Activated naive CD8-positive, alpha-beta T cell treated with anti-CD3 and anti-CD28 coated beads, Interleukin-2, amount 10 ng/mL, durations not matched to agents 7 days and 5 days (primary cell): ENCODE measurements around the gene CRYBA4. TPM values are rescaled to one million over a fixed set of nuclear protein-coding genes. Genes with fewer than 3 reads are reported as not detected.

Experiments used
- ATAC-seq: fragments of 150-1000 bp; cut with Tn5 transposase; one replicate; pipeline ENCODE4 v1.10.0; 2021; ENCODE audit warnings: low read depth, moderate library complexity
- POLR2A ChIA-PET: fragments of 350-600 bp; sonication (Branson Sonifier 250); formaldehyde crosslinking; loops from one replicate; lab custom pipeline; 2021; ENCODE audit warnings: antibody characterized with exemption; lab: Charles Lee
- DNase-seq: peaks from one replicate; pipeline ENCODE4 v3.0.0; 2021
- H3K27ac Mint-ChIP-seq: one replicate; pipeline ENCODE4 v1.8.0; 2022; ENCODE audit warnings: mild to moderate bottlenecking, mixed read lengths
- H3K27me3 Mint-ChIP-seq: one replicate; pipeline ENCODE4 v1.8.0; 2022; ENCODE audit warnings: mild to moderate bottlenecking, moderate library complexity, mixed read lengths
- H3K36me3 Mint-ChIP-seq: one replicate; pipeline ENCODE4 v1.8.0; 2021; ENCODE audit warnings: mild to moderate bottlenecking, mixed read lengths
- H3K4me1 Mint-ChIP-seq: one replicate; pipeline ENCODE4 v1.8.0; 2021; ENCODE audit warnings: mixed read lengths
- H3K4me3 Mint-ChIP-seq: one replicate; pipeline ENCODE4 v1.8.0; 2022; ENCODE audit warnings: mild to moderate bottlenecking, moderate library complexity, mixed read lengths
- H3K9me3 Mint-ChIP-seq: one replicate; pipeline ENCODE4 v1.8.0; 2021; ENCODE audit warnings: mixed read lengths
- total RNA-seq, 2 experiments: library from RNA; stranded (reverse); gene quantifications; one replicate each; pipeline ENCODE4 v1.2.3, GENCODE V29; 2021

CRYBA4 gene
- total RNA-seq, 2 experiments from 2014 or later = not detected

- ATAC-seq (no peak), DNase-seq (no peak)
- Mint-ChIP-seq H3K27me3 (no peaks in the 10 kb centered on the region), H3K27ac (peak overlapping the region; percentile 96), H3K36me3 (no peaks in the 10 kb centered on the region), H3K9me3 (no peaks in the 10 kb centered on the region), H3K4me1 (peaks cover 71% of the 10 kb centered on the region), H3K4me3 (peak overlapping the region; percentile 73)
- POLR2A ChIA-PET = interaction anchor here (0.6 to 2.1 kb wide), 11 partner anchors 14 to 1273 kb away, joined by 3 to 7 read pairs (median 3); partner anchors contain the start of gene MIAT
Observed at GRCh38 chr22:26643418-26644100, 21.8 kb downstream of the CRYBA4 start.

GRCh38 chr22:26646158-26646557 lies 24.4 kb downstream of the CRYBA4 start:
- ATAC-seq (no peak), DNase-seq (no peak)
- Mint-ChIP-seq H3K4me1 (peaks cover 79% of the 10 kb centered on the region), H3K27ac (peak overlapping the region; percentile 7), H3K36me3 (no peaks in the 10 kb centered on the region), H3K27me3 (no peaks in the 10 kb centered on the region), H3K4me3 (no peak overlapping the region), H3K9me3 (no peaks in the 10 kb centered on the region)
- POLR2A ChIA-PET = no interaction called here

- H3K36me3 Mint-ChIP-seq = no peaks in the 10 kb centered on the region
- DNase-seq (peak; percentile 73), ATAC-seq (peak; percentile 64)
- no peaks in the 10 kb centered on the region for H3K9me3 Mint-ChIP-seq
- peak overlapping the region; percentile 86 for H3K27ac Mint-ChIP-seq
- H3K4me3 Mint-ChIP-seq = peak overlapping the region; percentile 71
- peaks cover 2% of the 10 kb centered on the region for H3K27me3 Mint-ChIP-seq
- H3K4me1 Mint-ChIP-seq = peaks cover 64% of the 10 kb centered on the region
- POLR2A ChIA-PET = interaction anchor here (1.0 to 1.4 kb wide), 4 partner anchors 18 to 219 kb away, joined by 3 to 4 read pairs (median 3); partner anchors contain the start of genes ASPHD2, HPS4, SRRD and TPST2
Observed at GRCh38 chr22:26648011-26648497, 26.3 kb downstream of the CRYBA4 start.

- Mint-ChIP-seq H3K27ac (peak overlapping the region; percentile 86), H3K4me1 (peaks cover 57% of the 10 kb centered on the region), H3K4me3 (peak overlapping the region; percentile 71), H3K27me3 (peaks cover 7% of the 10 kb centered on the region), H3K36me3 (no peaks in the 10 kb centered on the region), H3K9me3 (no peaks in the 10 kb centered on the region)
- ATAC-seq (no peak), DNase-seq (no peak)
- POLR2A ChIA-PET = interaction anchor here (0.7 to 1.4 kb wide), 2 partner anchors 18 to 165 kb away, joined by 3 read pairs; partner anchors contain the start of genes HPS4 and SRRD
Observed at GRCh38 chr22:26648528-26649388, 27.0 kb downstream of the CRYBA4 start.

GRCh38 chr22:26650722-26651421 lies 29.1 kb downstream of the CRYBA4 start:
- DNase-seq (no peak), ATAC-seq (no peak)
- Mint-ChIP-seq H3K9me3 (no peaks in the 10 kb centered on the region), H3K27ac (no peak overlapping the region), H3K36me3 (no peaks in the 10 kb centered on the region), H3K27me3 (peaks cover 22% of the 10 kb centered on the region), H3K4me3 (no peak overlapping the region), H3K4me1 (peaks cover 40% of the 10 kb centered on the region)
- POLR2A ChIA-PET = interaction anchor here (0.6 to 1.1 kb wide), 2 partner anchors 9 to 160 kb away, joined by 3 read pairs; no protein-coding TSS in a partner anchor

- Mint-ChIP-seq H3K4me3 (no peak overlapping the region), H3K27me3 (peaks cover 24% of the 10 kb centered on the region), H3K9me3 (no peaks in the 10 kb centered on the region), H3K4me1 (peaks cover 32% of the 10 kb centered on the region), H3K36me3 (no peaks in the 10 kb centered on the region), H3K27ac (no peak overlapping the region)
- POLR2A ChIA-PET = interaction anchor here (1.1 kb wide), 1 partner anchor 161 kb away, joined by 3 read pairs; no protein-coding TSS in a partner anchor
- ATAC-seq (no peak), DNase-seq (no peak)
Observed at GRCh38 chr22:26651815-26652214, 30.1 kb downstream of the CRYBA4 start.

GRCh38 chr22:26656891-26657851 lies 35.4 kb downstream of the CRYBA4 start, which contains the start of gene MIAT:
Gene MIAT, plus strand, starts transcription at chr22:26657588.
- POLR2A ChIA-PET = interaction anchor here (0.6 to 1.5 kb wide), 7 partner anchors 9 to 175 kb away, joined by 3 to 6 read pairs (median 5); partner anchors contain the start of gene SRRD
- no peaks in the 10 kb centered on the region for H3K36me3 Mint-ChIP-seq
- peak within 1 kb of the TSS; percentile 84 for H3K27ac Mint-ChIP-seq
- no peaks in the 10 kb centered on the region for H3K9me3 Mint-ChIP-seq
- DNase-seq (peak; percentile 82), ATAC-seq (peak; percentile 92)
- peak within 1 kb of the TSS; percentile 91 for H3K4me3 Mint-ChIP-seq
- peaks cover 26% of the 10 kb centered on the region for H3K27me3 Mint-ChIP-seq
- H3K4me1 Mint-ChIP-seq = peaks cover 17% of the 10 kb centered on the region

- Mint-ChIP-seq H3K4me1 (peaks cover 17% of the 10 kb centered on the region), H3K4me3 (peak overlapping the region; percentile 91), H3K27me3 (peaks cover 23% of the 10 kb centered on the region), H3K27ac (peak overlapping the region; percentile 84), H3K36me3 (no peaks in the 10 kb centered on the region), H3K9me3 (no peaks in the 10 kb centered on the region)
- DNase-seq (no peak), ATAC-seq (peak; percentile 27)
- POLR2A ChIA-PET = interaction anchor here (1.0 to 1.5 kb wide), 2 partner anchors 153 to 228 kb away, joined by 3 to 6 read pairs; no protein-coding TSS in a partner anchor
Observed at GRCh38 chr22:26658161-26658560, 36.4 kb downstream of the CRYBA4 start.

GRCh38 chr22:26658671-26659478 lies 37.1 kb downstream of the CRYBA4 start:
- ATAC-seq (peak; percentile 63), DNase-seq (peak; percentile 62)
- Mint-ChIP-seq H3K27ac (peak overlapping the region; percentile 79), H3K4me1 (peaks cover 22% of the 10 kb centered on the region), H3K27me3 (peaks cover 18% of the 10 kb centered on the region), H3K4me3 (peak overlapping the region; percentile 91), H3K36me3 (peaks cover 2% of the 10 kb centered on the region), H3K9me3 (no peaks in the 10 kb centered on the region)
- POLR2A ChIA-PET = interaction anchor here (1.0 to 1.5 kb wide), 3 partner anchors 14 to 229 kb away, joined by 3 to 5 read pairs (median 3); no protein-coding TSS in a partner anchor

- H3K4me1 Mint-ChIP-seq = peaks cover 36% of the 10 kb centered on the region
- H3K9me3 Mint-ChIP-seq = no peaks in the 10 kb centered on the region
- no peak overlapping the region for H3K27ac Mint-ChIP-seq
- POLR2A ChIA-PET = interaction anchor here (0.7 to 0.8 kb wide), 3 partner anchors 9 to 252 kb away, joined by 3 read pairs; no protein-coding TSS in a partner anchor
- H3K36me3 Mint-ChIP-seq = peaks cover 6% of the 10 kb centered on the region
- no peak overlapping the region for H3K4me3 Mint-ChIP-seq
- peaks cover 6% of the 10 kb centered on the region for H3K27me3 Mint-ChIP-seq
- DNase-seq (no peak), ATAC-seq (no peak)
Observed at GRCh38 chr22:26660356-26660755, 38.6 kb downstream of the CRYBA4 start.
